COLO829 (cell line): ENCODE data around the gene ZBTB7B.
A peak's percentile ranks its signal among the peaks of the same experiment; 100 is the strongest.

ENCODE experiments used
- DNase-seq: peaks from one replicate; pipeline ENCODE4 v3.0.0; 2012; ENCODE audit warnings: low spot score

ZBTB7B gene

DNA sequence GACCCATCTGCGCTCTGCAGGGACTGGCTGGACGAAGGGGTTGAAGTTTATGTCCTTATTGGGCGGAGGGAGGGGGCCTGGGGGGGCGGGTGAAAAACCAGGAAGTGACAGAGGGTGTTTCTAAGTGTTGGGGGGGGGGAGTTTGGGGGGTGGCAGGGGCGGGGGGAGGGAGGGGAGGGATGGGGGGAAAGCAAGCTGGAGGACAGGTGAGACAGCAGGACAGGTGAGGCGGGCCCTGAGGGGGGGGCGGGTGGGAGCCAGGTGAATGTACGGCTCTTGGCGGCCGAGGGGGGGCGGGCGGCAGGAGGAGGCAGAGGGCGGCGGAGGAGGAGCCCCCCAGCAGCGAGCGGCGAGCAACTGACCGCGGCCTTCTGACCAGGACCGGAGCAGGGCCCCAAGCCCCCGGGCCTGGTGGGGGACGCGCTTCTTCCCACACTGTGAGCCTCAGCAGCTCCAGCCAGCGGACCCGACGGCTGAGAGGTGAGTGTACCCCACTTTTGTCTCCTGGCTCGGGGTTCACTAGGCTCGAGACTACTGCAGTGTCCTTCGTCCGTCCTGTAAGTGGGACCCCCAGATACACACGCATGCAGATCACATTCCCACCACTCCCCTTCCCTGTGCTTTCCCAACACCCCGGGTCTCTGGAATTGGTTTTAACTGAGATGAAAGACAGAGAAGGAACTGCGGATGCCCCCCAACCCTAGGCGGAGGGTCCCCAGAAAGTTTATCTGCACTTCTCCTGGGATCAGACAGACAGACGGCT is at the start of gene ZBTB7B:
Gene ZBTB7B (plus strand): TSS at position 339 of the 763 bp plus-strand sequence. CDS start 11,859 bp downstream, outside the sequence.
- peak; percentile 76 for DNase-seq

DNA sequence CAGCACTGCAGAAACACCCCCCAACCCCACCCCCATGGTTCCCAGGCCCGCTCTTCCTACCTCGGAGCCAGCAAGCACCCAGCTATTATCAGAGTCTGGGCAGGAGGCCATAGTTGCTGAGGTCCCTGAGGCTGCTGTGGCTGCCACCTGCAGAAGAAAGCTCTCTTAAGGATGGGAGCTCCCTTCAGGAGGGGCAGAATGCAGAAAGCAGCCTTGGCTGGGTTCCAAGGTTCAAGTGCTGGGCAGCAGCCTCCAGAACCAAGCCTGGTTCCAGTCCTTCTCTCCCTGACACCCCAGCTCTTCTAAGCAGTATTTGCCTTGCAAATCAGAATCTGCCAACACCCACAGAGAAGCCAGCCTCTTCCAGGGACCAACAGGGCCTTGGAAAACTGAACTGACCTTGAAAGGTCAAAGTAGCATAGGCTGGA is 49.0 kb upstream of the ZBTB7B start:
- no peak for DNase-seq

DNA sequence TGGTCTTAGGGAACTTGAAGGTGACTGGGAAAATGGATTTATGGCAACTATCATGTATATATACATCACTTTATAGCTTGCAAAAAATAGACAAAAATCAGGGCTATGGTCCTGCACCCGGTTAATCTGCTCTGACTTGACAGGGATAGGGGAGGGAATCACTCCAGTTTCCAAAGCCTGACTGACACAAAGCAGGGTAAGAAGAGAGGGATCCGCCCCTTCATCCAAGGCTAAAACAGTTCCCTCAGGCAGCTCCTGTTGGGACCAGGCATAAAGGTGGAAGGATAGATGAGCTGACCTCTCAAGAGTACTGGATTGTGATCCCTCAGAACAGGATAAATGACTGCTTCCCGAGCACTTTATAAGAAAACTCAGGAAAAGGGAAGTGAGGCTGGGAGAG is 48.1 kb upstream of the ZBTB7B start:
- no peak for DNase-seq

DNA sequence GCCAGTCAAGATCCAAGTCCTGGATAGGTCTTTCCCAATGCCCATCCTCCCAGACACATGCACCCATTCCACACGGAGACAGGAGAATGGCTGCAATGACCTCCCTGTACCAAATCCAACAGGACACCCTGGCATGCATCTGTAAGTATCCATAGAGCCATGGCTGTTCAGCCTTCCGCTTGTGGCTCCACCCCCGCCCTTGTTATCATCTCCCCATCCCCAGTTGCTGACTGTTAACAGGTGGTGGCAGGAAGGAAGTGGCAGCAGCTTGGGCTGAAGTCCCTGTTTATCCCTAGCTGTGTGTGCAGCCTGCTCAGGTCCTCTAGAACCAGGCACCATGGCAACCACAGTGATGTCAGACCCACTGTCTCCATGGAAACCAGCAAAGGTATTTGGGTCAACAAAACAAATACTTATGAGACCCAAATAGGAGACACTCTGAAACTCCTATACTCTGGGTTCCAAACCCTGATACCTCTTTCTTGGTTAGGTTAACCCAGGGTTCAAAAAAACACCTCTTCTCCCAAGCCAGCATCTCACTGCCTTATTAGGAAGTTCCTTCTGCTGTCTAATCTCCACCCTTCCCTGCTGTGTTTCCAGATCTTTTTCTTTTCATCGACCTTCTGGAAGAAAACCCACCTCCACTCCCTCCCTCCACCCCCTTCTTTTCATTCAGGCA is 47.4 kb upstream of the ZBTB7B start:
- no peak for DNase-seq

DNA sequence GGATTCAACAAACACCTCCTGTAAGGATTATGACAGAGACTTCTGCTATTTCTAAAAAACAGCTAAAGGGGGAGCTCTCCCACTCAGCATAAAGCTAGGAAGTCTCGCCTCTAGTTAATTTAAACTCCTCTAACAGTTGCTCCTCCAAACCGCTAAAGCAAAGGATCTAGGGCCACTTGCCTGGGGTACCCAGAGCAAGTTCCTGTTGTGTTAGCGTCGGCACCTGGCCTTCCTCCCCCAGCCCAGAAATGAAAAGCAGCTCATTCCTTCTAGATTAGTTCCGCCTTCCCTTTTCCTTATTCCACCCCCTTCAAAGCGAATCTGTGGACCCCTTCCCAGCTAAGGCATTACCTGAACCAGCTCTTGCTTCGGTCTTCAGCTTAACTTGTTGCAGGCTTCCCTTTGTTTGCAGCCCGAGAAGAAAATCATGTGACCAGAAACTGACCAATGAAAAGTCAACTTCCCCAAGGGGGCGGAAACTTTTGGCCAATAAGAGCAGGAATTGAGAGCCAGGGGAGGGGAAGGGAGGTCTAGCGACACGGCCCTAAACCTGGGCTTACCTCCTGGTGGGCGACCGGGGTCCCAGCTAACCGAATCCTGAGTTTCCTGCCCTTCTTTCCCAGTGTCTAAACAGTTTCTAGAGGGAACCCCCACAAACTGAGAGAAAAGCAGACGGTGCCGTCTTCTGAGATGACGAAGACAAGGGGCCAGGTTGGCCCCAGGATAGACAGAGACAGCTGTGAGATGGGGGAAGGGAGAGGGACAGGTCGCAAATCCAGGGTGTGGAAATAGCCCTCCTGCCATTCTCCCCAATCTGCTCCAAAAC is 46.7 kb upstream of the ZBTB7B start, which contains the start of gene PBXIP1:
Gene PBXIP1 (minus strand): TSS at position 382 of the 826 bp plus-strand sequence. CDS start 2,378 bp downstream, outside the sequence.
- DNase-seq = peak; percentile 98

DNA sequence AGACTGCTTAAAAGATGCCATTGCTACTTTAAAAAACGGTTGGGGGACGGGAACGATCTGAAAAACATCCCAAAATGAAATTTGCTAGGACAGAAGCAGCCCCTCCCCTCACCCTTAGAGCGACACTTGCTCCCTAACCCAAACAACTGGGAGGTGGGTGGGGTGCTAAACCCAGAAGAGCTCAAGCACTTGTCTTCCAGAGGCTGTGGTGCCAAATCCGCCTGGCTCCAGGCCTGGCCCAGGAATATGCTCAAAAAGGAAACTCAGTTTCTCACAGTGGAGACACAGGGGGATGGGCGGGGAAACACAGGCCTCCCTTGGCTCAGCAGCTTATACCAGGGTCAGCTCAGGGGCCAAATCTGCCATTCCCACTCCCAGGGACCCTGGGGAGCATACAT is 46.1 kb upstream of the ZBTB7B start:
- no peak for DNase-seq

DNA sequence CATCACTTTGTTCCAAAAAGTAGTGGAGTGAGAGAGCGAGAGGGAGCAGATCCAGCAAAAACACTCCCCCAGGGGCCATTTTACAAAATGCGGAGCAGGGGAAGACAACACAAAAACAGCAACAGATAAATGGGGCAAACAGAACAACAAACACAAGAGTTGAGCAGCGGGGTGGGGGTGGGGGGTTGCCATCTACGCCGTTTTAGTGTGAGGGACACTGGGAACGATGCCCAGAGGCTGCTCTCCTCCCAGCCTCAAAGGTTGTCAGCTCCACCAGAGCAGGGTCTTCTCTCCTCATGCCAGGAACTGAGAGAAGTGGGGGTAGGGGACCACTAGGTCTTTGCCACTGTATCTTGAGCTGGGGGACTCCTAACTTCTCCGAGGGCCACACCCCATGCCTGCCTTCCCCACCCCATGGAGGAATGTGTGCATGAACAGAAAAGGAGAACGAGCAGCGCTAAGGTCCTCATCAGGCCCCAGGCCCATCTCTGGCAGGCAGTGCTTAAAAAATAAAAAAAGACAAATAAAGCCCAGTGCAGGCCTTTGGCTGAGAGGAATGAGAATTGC is 45.4 kb upstream of the ZBTB7B start:
- no peak for DNase-seq

DNA sequence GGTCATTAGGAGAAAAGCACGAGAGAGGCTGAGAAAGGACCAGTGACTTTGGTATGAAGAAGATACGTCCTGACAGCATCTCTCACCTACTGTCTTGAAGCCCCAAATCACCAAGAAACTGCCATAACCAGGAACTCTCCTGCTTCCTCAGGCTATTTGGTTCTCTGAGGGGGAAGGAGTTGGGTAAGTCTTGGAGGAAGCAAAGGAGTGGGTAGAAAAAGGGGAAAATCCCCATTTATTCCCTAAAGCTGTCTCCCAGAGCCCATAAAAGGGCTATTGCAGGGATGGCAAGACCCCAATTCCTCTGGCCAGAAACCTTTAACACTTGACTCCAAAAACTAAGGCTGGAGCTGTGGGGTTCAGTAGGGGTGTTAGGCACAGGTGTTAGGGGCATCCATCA is 44.6 kb upstream of the ZBTB7B start:
- DNase-seq = no peak

DNA sequence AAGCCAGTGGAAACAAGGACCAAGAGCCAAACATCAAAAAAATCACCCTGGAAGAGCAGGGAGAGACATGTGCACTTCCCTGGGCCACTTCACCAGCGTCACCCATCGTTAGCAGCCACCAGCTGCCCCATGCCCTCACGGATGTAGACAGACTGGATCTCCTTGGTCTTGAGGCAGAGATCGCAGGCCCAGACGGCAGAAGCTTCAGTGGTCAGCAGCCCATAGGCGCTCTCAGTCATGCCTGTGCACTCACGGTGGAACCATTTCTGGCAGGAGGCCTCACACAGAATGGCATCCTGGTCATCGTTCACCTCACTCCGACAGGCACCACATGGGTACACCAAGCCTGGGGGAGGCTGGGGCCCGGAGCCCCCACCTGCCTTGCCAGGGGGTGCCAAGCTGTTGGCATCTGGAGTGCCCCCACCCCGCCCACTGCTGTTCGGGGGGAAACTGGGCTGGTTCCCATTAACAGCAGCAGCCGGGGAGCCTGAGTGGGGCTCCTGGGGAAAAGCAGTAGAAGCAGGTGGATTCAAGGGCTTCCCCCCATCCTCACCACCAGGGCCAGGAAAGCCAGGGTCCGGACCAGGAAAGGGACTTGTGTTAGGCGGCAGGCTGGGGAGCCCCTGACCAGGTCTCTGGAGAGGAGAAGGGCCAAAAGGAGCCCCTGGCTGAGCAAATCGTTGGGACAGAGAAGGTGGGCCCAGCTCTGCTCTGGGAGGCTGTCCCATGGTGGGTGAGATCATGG is 43.7 kb upstream of the ZBTB7B start:
- no peak for DNase-seq

DNA sequence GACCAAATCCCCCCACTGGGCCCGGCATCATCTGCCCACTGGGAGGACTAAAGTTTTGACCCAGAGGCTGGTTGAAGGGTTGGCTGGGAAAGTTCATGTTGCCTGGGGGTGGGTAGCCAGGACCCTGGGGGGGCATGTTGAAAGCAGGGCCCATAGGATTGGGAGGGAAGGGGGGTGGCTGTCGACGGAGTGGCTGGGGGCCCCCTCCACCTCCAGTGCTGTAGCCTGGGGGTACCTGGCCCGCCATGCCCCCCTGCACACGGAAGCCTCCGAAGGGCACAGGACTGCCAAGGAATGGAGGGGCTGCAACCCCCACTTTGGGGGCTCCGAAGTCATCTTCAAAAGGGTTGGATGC is 43.2 kb upstream of the ZBTB7B start:
- DNase-seq = no peak

DNA sequence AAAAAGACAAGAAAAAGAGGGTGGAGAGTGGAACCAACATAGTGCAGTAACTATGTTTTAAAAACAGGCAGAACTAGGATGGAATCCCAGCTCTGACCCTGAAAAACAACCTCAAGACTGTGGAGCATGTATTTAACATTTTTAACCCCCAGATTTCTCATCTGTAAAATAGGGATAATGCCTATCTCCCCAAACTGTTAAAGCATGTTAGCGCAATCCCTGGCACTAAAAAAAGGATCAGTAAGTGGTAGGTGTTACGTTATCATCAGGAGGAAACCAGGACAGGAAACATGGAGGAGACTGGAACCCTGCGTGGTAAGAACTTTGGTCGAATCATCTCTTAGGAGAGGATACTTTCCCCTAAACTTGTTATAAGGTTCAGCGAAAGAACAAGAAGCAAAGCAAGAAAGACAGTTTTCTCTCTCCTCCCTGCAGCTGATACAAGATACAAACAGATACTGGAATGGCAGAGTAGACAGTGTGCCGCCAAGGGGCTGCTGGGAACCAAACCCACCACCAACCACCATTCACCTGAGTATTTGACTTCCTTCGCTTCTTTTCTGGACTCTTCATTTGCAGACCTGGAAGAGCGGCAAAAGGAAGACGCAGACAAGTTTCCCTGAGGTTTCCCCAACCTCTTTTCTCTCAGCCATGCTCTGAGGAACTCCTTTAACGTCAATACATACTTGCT is 42.0 kb upstream of the ZBTB7B start:
- no peak for DNase-seq

DNA sequence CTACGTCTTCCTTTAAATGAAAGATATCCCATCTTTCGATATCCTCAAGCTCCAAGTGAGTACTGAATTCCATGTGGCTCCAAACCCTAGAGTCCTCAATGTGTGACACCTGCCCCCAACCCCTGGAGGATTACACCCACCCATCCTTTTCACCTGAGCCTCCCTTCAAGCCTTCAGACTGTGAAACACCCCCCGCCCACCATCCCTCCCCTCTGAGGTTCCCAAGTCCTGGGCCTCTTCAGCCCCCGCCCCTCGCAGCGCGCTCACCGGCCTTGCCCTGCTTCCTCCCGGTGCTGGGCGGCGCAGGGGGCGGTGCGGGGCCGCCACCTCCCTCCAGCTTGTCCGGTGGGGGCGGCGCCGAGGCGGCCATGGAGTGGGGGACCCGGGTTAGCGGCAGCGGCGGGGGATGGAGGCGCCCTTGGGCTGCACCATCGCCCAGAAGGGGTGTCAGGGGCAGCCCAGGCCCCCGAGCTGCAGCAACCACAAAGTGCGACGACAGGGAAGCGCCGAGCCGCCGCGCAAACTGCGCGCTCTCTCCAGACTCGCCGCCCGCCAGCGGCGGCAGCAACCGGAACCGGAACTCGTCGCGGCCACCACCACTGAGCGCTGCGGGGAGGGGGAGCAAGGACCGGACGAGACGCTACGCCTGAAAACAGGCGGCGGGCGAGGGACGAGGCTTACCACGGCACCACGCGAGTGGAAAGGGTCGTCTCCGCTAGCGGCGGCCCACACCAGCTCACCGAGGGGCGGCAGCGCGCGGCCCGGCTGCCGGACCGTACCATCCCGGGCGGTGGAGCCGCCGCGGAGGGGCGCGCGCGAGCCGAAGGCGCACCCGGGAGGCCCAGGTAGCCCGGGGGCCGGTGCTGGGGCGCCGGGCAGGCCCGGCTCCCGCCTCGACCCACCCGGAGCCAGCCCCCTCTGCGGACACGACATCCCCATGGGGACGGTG is 41.1 kb upstream of the ZBTB7B start, which contains the start of gene PYGO2:
Gene PYGO2 (minus strand): TSS at position 576 of the 949 bp plus-strand sequence. CDS start 206 bp downstream, at position 370.
- peak; percentile 61 for DNase-seq

DNA sequence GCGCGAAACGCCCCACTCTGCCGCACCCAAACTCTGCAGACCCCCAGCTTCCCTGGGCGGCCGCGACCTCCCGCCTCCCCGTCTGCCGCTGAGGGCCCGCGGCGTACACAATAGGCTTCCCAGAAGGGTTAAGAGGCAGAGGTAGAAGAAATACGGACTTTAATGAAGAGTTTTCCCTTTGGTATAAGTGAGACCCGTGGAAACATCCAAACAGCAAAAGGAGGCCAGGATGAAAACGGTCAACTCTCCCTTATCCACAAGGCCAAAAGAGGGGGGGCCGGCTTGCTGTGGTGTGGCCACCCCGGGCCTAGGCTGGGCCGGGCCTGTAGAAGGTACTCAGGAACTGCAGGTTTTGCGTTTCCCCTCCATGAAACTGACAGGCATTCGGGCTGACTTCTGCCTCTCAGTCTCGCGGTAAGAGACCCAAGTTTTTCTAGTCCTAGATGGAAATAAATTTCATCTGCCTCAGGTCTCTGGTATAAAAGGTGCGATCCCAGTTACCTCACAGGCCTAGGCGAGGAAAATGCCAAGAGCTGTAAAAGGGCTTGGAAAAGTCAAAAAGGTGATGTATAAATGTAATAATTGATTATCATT is 40.3 kb upstream of the ZBTB7B start:
- no peak for DNase-seq

DNA sequence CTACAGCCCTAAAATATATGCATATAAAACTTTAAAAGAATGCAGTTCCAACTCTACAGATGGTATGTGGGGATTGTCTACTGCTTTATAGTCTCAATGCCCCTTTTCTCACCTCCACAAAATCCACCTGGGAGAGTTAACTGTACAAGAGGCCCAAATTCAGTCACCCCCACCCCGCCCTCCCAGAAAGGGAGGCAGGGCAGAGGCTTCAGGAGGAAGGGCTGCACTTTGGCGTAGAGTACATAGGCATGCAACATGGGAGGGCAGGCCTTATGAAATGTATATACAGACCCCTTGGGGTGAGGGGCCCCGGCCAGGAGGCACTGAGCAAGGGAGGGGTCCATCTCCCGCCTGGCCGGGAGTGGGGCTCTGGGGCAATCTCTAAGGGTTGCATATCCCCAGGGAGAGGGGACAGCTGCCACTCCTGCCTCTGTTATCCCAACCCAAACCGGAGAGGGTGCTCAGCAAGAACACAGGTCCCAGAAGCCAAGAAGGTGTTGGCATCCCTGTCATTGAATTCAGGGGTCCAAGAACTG is 39.7 kb upstream of the ZBTB7B start:
- DNase-seq = no peak

DNA sequence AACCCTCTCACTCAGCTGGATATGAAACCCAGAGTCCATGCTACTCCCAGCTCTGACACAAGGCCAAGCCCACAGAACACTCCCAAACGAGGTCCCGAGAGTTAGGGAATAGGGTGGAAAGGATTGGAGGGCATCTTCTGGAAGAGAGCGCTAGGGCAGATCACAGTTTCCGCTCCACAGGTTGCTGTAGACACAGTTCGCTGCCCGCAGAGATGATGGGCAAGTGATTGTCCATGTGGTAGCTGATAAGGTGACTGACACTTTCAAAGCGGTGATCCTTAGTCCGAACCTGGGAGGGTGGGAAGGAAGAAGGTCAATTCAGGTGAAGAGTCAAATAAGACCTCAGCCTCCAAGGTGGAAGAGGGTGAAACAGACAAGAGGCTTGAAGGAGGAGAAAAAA is 39.0 kb upstream of the ZBTB7B start:
- DNase-seq = no peak

DNA sequence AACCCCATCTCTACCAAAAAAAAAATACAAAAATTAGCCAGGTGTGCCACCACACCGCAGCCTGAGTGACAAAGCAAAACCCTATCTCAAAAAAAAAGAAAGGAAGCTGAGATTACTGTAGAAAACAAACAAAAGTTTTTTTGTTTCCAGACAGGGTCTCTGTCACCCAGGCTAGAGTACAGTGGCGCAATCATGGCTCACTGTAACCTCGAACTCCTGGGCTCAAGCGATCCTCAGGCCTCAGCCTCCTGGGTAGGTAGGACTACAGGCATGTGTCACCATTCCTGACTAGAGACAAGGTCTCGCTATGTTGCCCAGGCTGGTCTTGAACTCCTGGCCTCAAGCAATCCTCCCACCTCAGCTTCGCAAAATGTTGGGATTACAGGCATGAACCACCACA is 38.2 kb upstream of the ZBTB7B start:
- DNase-seq = no peak

DNA sequence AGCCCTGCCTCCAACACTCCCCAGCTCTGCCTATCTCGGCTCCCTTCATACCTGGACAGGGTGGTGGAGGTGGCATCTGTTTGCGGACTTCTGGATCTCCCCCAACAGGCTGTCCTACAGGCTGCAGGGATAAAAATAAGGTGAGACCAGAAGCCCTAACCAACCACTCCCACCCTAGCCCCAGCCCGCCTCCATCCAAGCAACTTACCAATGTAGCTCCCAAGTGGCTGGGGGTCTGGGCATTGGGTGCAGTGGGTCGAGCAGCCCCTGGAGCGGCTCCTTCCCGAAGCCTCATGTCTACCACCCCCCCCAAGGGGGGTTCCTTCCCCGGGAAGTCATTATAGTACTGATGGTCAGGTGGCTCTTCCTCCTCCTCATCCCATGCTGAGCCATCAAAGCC is 36.5 kb upstream of the ZBTB7B start:
- no peak for DNase-seq

DNA sequence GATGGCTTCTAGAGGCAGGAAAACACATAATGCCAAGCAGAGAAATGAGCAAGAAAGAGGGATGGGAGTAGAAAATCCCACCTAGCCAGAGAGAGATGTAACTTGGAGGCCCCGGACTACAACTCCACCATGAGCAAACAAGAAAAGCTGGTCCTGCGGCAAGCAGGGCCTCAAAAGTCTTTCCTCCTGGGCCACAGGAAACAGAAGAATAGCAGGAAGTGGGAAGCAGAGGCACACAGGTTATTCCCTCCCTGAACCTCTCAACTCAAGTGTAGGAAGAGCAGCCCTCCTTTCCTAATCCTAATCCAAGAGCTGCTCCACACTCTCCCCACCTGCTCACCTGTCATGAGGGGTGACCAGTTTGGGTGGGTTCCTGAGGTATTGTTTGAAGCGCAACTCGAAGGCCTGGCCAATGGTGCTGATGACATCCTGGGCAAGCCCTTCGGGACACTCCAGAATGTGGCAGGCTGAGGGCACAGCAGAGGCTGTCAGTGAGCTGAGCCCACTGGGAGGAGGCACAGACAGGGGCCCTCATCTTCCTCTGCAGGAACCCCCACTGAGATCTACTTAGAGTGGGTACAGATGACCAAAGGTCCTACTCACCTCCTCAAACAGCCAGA is 35.2 kb upstream of the ZBTB7B start:
- DNase-seq = no peak

DNA sequence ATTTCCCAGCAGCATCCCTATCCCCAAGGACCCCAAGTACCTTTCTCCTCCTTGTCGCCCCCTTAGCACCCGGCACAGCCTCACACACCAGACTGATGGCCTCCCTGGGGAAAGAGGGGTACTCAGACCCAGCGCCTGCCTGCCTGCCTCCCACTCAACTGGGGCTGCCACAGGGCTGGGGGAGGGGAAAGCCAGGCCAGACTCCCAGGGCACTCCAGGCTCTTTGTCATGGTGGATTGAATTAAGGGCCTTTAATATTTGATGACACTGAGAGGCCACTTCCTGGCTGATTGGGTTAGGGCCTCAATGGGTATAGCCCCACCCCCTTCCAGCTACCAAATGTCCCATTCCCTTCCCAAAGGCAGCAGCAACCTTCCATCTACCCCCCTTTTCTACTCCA is 33.9 kb upstream of the ZBTB7B start:
- no peak for DNase-seq
